HG03565 (cell line): ENCODE results near the gene VTA1.

Experiments used
- ATAC-seq: cut with Tn5 transposase; IDR thresholded peaks from one replicate; pipeline ENCODE4 v1.9.1; 2021; ENCODE audit warnings: mild to moderate bottlenecking, moderate library complexity; ENCODE audit not compliant: unreplicated experiment

The VTA1 gene

GRCh38 chr6:142260748-142261147 is 113.7 kb downstream of the VTA1 start:
- no peak for ATAC-seq

- ATAC-seq, result no peak
These were observed 115.2 kb downstream of the VTA1 start for GRCh38 chr6:142262231-142262630.

GRCh38 chr6:142265476-142265875 is 118.4 kb downstream of the VTA1 start:
- ATAC-seq, result no peak

GRCh38 chr6:142266060-142266459 is 119.0 kb downstream of the VTA1 start:
- ATAC-seq, result no peak

GRCh38 chr6:142271476-142271875 is 124.4 kb downstream of the VTA1 start:
- ATAC-seq, result no peak
